Naive thymus-derived CD4-positive, alpha-beta T cell (primary cell): Measurements from ENCODE around the gene WBP2NL. TPM values are rescaled to one million over a fixed set of nuclear protein-coding genes. Genes with fewer than 3 reads are reported as not detected.

Source experiments
- polyA plus RNA-seq, 2 donors: library from polyadenylated mRNA; unstranded; fragments of 300-500 nt; fragmentation: Illumina TruSeq; gene quantifications; one replicate each; pipeline ENCODE4 v1.2.3, GENCODE V29; 2021
- total RNA-seq, 6 experiments: library from RNA in 5 of 6; stranded (reverse) in 5 of 6; gene quantifications; 1 replicate in 5 of 6; 2 replicates in 1 of 6; pipeline ENCODE4 v1.2.3 and lab custom pipeline; 2021 to 2026

Gene WBP2NL
- total and polyA plus RNA-seq, 7 experiments from 2014 or later, result 0.43 to 5.7 (median 2.7) TPM; not detected in 1

Other genes with a start within 250 kb of the WBP2NL start
- 10 to 100 TPM; 13.7 to 22.8 (median 18.2) TPM for gene CCDC134, start 198.1 kb upstream of the WBP2NL start, total RNA-seq
- gene CCDC134, start 198.1 kb upstream of the WBP2NL start, polyA plus RNA-seq, result 1 to 10 TPM; 4.5 to 9.1 TPM
- 100 to 1,000 TPM in 3 of 5 experiments, 10 to 100 TPM in 2; 71.5 to 117 (median 101) TPM for gene SREBF2, start 165.7 kb upstream of the WBP2NL start, total RNA-seq
- 10 to 100 TPM; 17.4 to 21.0 TPM for gene SREBF2, start 165.7 kb upstream of the WBP2NL start, polyA plus RNA-seq
- under 1 TPM in 3 of 5 experiments, not detected in 2; 0.34 to 0.58 (median 0.54) TPM for gene SHISA8, start 83.7 kb upstream of the WBP2NL start, total RNA-seq
- not detected for gene SHISA8, start 83.7 kb upstream of the WBP2NL start, polyA plus RNA-seq
- 10 to 100 TPM in 2 of 5 experiments, 1 to 10 TPM in 3; 1.2 to 17.2 (median 8.4) TPM for gene TNFRSF13C, start 72.0 kb upstream of the WBP2NL start, total RNA-seq
- gene TNFRSF13C, start 72.0 kb upstream of the WBP2NL start, polyA plus RNA-seq, result under 1 TPM; 0.38 to 0.39 TPM
- 10 to 100 TPM in 3 of 5 experiments, 1 to 10 TPM in 2; 5.1 to 51.1 (median 10.8) TPM for gene CENPM, start 51.6 kb upstream of the WBP2NL start, total RNA-seq
- 1 to 10 TPM; 2.3 to 4.4 TPM for gene CENPM, start 51.6 kb upstream of the WBP2NL start, polyA plus RNA-seq
- gene SEPTIN3, start 29.3 kb upstream of the WBP2NL start, total RNA-seq, result 1 to 10 TPM in 1 of 5 experiments, under 1 TPM in 4; 0.08 to 4.2 (median 0.16) TPM
- not detected for gene SEPTIN3, start 29.3 kb upstream of the WBP2NL start, polyA plus RNA-seq
- gene NAGA, start 72.0 kb downstream of the WBP2NL start, total RNA-seq, result 10 to 100 TPM in 2 of 5 experiments, 1 to 10 TPM in 3; 7.6 to 38.8 (median 9.4) TPM
- gene NAGA, start 72.0 kb downstream of the WBP2NL start, polyA plus RNA-seq, result 10 to 100 TPM; 12.5 to 12.9 TPM
- gene PHETA2, start 75.5 kb downstream of the WBP2NL start, total RNA-seq, result 1 to 10 TPM in 3 of 5 experiments, under 1 TPM in 2; 0.82 to 3.9 (median 1.2) TPM
- gene PHETA2, start 75.5 kb downstream of the WBP2NL start, polyA plus RNA-seq, result 1 to 10 TPM; 1.2 to 1.5 TPM
- 100 to 1,000 TPM in 1 of 5 experiments, 10 to 100 TPM in 4; 40.4 to 105 (median 98.8) TPM for gene SMDT1, start 80.9 kb downstream of the WBP2NL start, total RNA-seq
- gene SMDT1, start 80.9 kb downstream of the WBP2NL start, polyA plus RNA-seq, result 100 to 1,000 TPM; 117 to 157 TPM
- 10 to 100 TPM; 35.0 to 66.4 (median 40.6) TPM for gene NDUFA6, start 92.0 kb downstream of the WBP2NL start, total RNA-seq
- 100 to 1,000 TPM in 1 of 2 donors, 10 to 100 TPM in 1; 96.9 to 123 TPM for gene NDUFA6, start 92.0 kb downstream of the WBP2NL start, polyA plus RNA-seq
- gene CYP2D6, start 132.0 kb downstream of the WBP2NL start, total RNA-seq, result 10 to 100 TPM in 4 of 5 experiments, 1 to 10 TPM in 1; 5.6 to 13.3 (median 11.2) TPM
- gene CYP2D6, start 132.0 kb downstream of the WBP2NL start, polyA plus RNA-seq, result under 1 TPM in 1 of 2 donors, not detected in 1; 0.11 TPM